GM21576 (cell line): ENCODE data around the gene MMP2.

Experiments
- ATAC-seq: cut with Tn5 transposase; IDR thresholded peaks from one replicate; pipeline ENCODE4 v1.9.1; 2021; ENCODE audit warnings: mild to moderate bottlenecking, moderate library complexity; ENCODE audit not compliant: unreplicated experiment

MMP2 gene

DNA sequence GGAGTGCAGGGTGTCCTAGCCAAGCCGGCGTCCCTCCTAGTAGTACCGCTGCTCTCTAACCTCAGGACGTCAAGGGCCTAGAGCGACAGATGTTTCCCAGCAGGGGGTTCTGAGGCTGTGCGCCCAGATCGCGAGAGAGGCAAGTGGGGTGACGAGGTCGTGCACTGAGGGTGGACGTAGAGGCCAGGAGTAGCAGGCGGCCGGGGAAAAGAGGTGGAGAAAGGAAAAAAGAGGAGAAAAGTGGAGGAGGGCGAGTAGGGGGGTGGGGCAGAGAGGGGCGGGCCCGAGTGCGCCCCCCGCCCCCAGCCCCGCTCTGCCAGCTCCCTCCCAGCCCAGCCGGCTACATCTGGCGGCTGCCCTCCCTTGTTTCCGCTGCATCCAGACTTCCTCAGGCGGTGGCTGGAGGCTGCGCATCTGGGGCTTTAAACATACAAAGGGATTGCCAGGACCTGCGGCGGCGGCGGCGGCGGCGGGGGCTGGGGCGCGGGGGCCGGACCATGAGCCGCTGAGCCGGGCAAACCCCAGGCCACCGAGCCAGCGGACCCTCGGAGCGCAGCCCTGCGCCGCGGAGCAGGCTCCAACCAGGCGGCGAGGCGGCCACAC lies at the start of gene MMP2:
Gene MMP2 (plus strand): TSS at position 372 of the 603 bp plus-strand sequence. CDS start 282 bp downstream, outside the sequence.
- no peak for ATAC-seq

DNA sequence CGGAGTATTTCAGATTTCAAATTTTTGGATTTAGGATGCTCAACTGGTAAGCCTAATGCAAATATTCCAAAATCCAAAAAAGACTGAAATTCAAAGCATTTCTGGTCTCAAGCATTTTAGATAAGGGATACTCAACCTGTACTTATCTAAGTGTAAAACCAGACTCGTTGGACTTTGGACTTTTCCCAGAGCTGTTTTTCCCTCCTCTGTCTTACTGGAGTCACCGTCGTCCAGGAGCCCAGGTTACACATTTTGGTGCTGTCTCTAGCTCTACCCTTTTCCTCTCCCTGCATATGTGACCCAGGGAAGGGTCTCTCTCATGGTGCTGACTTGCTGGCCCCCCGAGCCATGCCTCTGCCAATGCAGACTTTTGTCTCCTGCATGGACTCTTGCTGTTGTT lies 46.0 kb upstream of the MMP2 start:
- no peak for ATAC-seq

DNA sequence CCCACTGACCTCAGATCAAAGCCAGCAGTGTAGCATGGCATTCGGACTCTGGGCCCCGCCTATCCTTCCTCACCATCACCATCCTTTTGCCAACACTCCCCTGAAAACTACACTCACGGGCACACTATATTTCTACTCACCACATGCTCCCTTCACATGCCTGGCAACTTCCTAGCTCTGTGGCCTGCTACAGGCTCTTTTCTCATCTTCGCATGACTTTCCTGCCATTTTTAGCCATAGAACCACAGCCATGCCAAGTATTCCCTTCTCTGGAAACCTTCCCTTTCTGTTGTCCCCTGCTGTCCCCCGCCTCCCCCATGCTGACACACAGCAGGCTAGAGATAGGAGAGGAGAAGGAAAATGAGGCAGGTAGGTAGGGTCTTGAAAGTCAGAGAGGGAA lies 45.5 kb upstream of the MMP2 start:
- ATAC-seq: no peak

DNA sequence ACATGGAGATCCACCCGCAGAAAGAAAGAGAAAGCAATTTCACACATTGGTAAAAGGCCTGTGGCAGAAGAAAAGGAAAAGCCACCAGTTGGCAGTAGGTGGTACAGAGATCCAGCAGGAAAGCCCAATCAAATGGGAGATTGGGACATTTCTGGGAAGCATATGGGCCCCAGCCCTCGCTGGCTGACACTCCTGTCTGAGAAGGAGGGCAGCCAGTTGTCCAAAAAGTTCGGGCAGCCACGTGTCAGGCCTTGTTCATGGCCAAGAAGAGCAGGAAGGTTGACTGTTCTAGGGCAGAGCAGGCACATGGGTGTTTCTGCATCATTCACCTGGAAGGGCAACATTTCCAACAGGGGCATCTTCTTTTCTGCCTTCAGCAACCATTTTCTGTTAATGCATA lies 45.0 kb upstream of the MMP2 start:
- ATAC-seq: no peak

DNA sequence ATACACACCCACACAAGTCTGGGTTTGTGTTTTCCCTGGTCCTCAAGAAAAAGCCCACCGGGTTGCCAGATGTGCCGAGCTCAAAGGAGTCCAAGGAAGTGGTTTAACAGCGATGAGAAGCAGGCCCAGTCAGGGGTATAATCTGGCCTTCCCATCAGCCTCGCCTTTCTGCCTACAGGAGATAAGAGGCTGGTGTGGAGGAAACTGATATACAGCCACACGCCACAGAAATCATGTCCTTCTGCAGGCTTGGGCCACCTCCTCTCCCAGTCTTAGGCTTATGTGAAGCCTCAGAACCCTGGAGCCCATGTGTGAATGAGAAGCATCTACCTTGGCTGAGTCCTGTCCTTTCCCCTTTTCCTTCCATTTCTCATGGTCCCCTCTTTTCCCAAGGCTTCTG lies 43.6 kb upstream of the MMP2 start:
- ATAC-seq: no peak

DNA sequence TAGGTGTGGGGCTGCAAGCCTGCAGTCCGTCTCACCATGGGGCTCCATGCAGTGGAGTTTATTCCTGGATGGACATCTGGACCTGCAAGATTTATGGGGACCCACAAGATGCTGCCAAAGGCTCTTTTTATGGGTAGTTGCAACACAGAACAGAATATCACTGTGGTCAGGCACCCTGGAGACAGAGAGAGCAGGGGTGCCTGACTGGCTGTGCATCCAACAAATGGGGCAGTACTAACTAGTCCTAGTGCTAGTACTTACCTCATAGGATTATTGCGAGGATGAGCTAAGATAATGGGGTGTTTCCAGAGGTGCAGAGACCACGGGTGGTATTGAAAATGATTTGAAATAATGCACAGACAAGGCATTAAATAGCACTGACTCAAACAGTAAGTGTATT lies 42.4 kb upstream of the MMP2 start:
- no peak for ATAC-seq

DNA sequence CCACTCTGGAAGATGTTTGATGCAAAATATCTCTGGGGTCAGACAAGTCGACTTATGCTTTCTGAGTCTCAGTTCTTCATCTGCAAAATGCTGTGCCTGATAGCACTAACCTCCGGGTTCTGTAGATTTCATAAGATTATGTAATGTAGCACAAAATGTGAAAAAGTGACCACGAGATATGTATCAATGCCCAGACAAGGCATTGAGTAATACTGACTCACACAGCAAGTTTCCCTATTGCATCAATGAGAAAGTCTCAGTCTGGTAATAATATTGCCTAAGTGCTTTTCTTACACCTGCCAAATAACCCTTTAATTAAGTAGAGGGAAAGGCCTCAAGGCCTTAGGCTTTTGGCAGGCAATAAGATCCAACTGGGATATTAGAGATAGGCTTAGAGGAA lies 41.4 kb upstream of the MMP2 start:
- ATAC-seq: no peak

DNA sequence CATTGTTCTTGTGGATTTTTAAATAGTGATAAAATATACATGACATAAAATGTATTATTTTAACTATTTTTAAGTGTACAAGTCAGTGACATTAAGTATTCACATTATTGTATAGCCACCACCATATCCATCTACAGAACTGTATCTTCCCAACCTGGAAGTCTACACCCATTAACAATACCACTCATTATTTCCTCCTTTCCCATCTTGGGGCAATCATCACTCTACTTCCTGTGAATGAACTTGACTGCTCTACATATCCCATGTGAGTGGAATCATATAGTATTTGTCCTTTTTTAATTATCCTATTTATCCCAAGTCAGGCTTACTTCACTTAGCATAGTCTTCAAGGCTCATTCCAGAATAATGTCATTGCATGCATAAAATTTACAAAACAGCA lies 40.7 kb upstream of the MMP2 start:
- no peak for ATAC-seq

DNA sequence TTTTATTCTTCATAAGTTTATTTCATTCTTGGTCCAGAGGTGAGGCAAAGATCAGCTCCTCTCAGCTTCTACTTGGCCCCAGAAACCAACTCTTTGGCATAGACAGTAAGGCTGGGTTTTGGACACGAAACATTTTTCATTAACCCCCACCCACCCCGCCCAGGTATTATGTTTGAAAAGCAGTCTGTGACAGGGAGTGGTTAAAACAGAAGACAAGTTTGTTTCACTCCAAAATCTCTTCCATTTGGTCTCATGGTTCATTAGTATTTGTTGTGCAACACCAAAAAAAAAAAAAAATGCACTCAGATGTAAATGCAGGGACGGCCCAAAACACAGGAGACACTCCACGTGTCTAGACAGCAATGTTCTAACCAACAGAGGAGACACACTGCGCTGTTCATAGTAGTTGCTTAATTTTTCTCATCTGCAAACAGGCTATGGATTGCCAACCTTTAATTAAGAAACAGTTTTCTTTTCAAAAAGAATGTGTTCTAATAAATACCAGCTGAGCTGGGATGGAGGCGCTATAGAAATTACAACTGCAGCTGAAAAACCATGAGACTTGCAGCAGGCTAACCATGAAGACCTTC lies 39.8 kb upstream of the MMP2 start:
- no peak for ATAC-seq

DNA sequence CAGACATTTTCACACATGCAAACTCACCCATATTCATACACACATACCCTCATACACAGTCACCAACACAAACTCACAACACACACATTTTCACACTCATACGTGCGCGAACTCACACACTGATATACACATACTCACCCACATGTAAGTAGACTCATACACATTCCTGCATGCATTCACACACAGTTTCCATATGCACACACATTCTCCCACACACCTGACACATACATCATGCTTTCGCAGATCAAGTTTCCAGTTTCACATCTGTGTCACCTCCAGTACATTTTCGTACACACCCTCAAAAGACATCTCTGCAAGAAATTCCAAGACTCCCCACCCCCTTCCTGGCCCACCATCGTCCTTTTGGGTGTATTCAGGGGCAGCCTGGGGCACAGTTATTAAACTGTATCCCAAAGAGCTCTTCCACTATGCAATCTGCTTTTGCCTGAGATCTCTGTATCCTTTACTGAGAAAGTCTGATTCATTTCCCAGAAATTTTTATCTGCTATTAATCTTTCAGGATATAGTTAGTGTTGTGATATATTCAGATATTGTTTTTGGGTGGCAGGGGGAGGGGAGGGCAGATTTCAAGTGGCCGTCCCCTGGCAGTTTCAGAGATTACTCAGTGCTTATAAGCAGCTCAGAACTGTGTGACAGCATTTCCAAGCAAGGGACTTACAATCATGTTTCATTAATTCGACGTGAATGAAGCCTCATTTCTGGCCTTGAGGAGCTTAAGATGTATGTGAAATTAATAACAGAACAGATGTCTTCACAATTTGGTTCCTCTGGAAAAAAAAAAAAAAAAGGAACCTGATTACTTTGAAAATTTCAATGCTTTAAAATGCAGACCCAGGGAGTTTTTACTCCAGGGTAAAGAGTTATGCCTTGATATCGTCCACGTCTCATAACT lies 35.3 kb upstream of the MMP2 start:
- ATAC-seq: no peak

DNA sequence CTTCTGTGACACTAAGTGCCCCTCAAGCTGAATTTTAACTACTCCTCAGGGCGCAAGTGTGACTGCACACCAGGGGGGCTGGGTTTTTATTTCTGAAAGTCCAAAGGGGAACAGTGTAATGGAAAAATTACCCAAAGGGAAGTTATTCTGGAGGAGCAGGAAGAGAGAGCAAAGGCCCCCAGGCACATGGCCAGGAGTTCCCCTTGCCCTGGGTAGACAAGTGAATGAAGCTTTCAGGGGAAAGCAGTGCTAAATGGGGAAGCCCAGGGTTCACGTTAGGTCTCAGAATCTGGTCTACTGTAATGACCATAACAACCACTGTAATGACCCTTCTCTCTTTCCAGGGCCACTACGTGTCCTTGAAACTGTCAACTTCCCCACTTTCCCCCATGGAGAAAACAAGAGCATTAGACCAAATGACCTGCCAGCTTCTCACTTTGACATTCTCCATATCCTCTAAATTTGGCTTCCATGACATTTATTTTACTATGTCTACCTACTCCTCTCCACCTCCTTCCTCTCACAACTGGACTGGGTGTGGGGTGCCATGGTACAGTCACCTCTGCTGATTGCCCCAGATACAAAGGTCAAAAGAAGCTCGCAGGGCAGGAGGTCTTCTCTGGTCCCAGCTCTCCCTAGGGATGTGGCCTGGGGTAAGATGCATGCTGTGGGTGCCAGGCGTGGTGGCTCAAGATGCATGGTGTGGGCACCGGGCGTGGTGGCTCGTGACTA lies 34.1 kb upstream of the MMP2 start:
- ATAC-seq: no peak

DNA sequence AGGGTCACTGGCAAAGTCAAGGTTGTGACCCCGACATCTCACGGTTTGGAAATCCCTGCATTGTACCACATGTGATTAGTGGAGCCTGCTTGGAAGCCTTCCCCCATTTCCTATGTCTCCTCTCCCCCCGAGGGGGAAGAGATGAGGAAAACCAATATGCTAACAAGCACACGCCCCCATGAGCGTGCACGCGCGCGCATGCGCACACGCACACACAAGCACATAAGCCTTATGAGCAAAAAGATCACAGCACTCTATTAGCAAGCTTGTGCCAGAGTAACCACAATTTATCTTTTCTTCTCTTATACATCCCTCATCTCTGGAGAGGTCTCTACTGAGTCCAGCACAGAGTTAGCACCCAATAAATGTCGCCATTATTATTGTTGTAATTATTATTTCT lies 31.8 kb upstream of the MMP2 start:
- ATAC-seq: no peak

DNA sequence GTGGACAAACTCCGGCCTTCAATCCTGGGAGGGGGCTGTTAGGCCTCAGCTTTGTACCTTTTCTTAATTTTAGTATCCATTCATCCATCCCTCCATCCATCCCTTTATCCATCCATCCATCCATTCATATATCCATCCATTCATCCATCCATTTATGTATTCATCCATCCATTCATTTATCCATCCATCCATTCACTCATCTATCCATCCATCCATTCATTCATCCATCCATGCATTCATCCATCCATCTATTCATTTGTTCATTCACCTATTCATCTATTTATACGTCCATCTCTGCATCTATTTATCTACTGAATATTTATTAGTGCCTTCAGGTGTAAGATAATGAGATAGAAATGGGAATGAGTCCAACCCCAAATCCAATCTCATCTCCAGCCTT lies 26.0 kb upstream of the MMP2 start:
- no peak for ATAC-seq

DNA sequence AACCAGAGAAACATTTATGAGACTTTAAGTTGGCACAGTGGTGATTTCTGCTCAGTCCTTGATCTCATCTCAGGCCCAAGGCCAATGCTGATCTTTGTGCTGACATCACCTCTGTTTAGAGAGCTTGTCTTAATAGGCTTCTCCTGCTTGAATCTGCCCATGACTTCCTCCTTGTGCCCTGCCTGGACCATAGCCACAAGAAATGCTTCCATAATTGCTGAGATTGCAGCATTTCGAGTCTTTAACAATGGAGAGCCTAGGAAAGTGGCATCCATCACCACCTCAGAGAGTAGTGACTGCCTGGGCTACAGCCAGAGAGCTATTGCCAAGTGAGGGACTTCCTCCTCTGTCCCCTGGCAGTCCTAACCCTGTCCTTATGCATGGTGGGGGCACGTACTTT lies 25.1 kb upstream of the MMP2 start:
- ATAC-seq: no peak

DNA sequence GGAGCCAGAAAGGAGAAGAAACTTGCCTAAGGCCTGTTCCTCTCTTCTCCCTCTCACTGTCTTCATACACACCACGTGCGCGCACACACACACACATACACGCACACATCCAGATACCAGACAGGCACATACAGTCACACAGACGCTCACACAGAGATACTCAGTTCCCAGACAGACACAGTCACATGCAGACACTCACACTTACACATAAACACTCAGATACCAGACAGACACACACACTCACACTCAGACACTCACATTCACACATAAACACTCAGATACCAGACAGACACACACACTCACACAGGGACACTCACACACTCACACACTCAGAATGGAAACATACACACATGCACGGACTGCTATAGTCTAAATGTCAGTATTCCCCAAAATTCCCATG lies 24.1 kb upstream of the MMP2 start:
- ATAC-seq: no peak

DNA sequence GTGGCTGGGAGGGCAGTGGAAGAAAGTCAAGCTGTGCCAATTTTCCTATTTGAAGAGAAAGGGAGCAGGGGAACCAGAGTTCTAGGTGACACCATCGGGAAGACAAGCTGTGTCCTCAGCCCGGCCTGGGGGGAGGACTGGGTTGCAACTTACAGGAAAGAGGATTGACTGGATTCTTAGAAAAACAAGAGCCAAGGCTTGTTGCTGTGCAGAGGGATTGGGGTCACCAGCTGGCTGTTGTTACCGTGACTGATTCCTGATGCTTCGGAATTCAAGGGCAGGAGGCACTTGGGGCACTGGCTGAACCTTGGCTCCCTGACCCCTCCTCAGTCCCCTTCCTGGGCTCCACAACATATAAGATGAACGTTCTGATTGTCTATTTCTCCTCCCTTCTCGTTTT lies 16.8 kb upstream of the MMP2 start:
- ATAC-seq: no peak

DNA sequence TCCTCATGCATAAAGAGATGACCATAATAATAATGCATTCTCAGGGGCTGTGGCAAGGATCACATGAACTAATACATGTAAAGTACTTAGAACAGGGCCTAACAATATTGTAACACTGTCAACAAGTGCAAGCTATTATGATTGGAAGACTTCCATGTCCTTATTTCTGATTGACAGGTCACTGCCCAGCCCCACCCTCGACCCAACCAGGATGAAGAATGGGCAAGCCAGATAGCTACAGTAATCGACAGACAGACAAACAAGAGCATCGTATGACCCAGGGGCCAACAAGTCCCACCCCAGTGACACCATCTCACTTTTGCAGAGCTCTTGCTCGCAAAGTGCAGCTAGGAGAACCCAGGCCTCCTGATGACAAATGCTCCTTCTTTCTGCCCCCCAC lies 14.6 kb upstream of the MMP2 start:
- no peak for ATAC-seq

DNA sequence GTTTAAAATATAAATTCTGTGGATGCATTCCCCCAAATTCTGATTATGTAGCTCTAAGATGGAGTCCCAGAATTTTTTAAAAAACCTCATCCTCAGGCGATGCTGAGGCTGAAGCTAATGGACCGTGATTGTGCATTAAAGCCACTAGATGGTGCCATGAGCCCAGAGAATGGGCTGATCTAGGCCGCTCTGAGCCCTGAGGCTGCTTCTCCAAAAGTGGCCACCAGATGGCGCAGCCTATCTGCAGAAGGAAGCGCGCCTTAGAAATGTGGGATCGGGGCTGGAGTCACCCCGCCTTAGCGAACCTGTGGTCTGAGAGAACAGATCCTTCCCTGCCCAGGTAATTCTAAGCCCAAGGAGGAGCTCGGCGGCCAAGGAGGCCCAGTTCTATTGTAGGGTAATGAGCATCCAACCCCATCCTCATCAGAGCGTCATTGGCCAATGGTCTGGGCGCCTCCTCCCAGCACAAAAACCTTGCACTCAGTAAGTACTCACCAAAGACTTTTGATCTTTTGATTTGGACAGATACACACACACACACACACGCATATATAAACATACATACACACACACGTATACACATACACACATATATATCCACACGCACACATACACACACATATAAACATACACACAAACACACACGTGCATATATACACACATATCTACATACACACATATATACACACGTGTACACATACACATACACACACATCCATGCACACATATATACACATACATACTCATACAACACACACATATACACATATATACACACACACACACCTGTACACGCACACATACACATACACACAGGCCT lies 13.7 kb upstream of the MMP2 start:
- peak; percentile 92 for ATAC-seq

DNA sequence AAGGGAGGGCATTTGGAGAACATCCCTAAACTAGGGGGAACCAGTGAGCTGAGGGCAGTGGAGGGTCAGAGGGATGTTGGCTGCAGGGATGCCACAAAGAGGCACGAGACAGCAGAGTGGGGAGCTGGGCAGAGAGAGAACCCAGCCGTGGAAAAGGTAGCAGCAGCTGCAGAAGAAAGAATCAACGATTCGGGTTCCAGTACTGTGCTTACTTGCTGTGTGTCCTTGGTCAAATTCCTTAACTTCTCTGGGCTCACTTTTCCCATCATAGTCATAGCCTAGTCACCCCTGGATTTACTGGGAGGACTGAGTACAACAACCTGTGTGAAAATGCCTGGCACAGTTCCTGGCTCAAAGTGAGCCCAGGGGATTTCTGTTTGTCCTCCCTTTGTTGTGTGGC lies 12.8 kb upstream of the MMP2 start:
- no peak for ATAC-seq

DNA sequence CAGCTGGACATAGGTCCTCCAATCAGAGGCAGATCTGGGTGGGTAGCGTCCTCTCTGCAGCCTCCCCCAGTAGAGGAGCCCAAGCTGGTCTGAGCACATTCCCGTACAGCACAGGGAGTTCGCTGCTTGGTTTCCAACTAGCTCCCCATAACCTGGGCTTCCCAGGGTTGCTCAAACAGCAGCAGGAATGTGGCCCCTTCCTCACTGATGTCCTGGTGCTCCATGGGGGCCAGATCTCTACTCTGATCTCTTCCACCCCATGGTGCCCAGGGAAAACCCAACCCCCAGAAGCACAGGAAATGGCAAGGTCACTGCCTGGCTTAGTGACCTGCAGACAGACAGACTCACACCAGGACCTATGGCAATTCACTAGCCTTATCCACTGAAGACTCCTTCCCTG lies 11.1 kb upstream of the MMP2 start:
- ATAC-seq: no peak
